Anterior cingulate cortex (tissue), 58 donors: Measurements from ENCODE around the gene CHD2.
"Not testable (repeated sequence)": the region's sequence is repeated elsewhere in the genome, so short reads cannot be mapped to it uniquely, and the experiment has no call there.

Experiments
- DNase-seq, 58 donors: peaks; one replicate each; lab custom pipeline; 2025; lab: John Stamatoyannopoulos, UW

Gene CHD2

DNA sequence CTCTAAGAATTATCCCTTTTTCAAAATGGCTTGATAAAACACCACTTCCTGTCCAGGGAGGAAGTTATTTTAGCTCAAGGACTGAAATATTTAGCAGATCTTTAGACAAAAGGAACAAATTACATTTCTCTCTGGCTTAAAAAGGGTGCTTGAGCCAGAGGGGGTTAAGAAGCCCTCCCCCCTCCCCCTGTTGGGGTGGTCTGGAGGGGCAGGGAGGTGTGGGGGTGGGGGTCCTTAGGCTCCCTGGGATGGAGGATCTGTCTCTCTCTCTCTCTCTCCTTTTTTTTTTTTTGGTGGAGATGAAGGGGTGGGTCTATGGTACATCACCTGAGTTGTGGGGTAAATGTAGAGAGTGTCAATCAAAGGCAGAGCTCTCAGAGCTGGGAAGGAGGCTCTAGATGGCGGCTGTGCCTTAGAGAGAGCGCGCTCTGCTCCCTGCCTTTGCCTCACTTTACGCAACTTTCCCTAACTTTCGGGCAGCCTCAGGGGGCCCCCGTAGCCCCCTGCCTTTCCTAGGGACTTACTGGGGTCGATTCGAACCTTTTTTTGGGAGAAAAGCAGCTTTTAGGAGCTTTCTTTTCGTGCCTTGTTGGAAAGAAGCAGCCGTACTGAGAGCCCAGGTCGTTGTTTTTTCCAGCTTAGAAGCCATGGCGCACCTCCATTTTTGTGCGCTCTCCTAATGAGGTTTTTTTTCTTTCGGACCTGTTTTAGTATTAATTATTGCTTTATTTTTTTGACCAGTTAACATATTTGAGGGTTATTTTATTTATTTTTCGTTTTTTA, at the start of gene CHD2:
Gene CHD2, plus strand, starts transcription at position 377 of the 783 bp plus-strand sequence. CDS start 914 bp downstream, outside the sequence.
- peak in 46 of 58 donors; percentile 14 to 71 (median 43) for DNase-seq

DNA sequence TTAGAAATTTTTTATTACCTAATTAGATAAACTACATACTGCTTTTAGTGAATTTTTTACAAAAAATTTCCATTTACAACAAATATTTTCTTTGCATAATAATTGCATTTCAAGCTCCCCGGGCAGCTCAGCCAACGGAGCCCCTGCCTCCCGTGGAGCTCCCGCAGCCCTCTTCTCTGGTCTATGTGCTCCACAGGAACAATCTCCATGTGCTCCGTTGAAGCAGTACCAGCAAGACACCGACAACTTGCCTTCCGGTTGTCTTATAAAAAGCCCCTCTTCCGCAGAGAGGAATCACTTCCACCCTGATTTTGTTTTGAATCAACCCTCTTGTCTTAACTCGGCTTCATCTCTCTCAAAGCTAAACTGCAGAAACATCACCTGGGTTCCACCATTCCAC, 46.9 kb upstream of the CHD2 start:
- DNase-seq, result no peak

DNA sequence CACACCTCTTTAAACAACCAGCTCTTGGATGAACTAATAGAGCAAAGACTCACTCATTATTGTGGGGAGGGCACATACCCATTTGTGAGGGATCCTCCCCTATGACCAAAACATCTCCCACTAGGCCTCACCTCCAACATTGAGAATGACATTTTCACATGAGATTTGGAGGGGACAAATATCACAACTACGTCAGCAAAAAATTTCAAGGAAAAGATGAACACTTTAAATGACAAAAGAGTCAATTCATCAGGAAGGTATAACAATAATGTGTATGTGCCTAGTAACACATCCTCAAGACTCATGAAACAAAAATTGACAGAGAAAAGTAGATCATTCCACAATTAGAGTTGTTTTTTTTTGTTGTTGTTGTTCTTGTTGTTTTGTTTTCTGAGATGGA, 38.4 kb upstream of the CHD2 start:
- no peak for DNase-seq

DNA sequence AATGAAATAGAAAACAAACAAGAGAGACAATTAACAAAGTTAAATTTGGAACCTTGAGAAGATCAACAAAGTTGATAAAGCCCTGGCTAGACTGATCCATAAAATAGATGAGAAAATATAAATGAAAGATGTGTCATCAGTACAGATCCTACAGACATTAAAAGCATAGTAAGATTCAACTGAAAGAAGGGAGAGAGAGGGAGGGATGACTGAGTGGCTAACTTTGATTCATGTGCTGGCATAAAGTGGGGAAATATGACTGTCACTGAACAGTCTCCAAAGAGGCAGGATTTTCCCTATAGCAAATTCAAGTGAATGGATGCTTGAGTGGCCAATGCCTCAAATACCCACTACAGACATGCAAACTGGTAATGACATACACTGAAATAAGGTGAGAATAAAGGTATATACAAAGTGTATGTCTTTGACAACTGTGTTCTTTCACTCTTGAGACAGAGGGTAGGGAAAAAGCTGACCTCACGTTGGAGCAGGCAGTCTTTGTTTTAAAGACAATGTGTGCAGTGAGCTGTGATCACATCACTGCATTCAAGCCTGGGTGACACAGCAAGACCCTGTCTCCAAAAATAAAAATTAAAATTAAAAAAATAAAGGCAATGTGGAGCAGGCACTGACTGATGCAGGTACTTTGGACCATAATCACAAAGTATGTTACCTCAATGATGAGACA, 35.9 kb upstream of the CHD2 start:
- DNase-seq, result no peak

DNA sequence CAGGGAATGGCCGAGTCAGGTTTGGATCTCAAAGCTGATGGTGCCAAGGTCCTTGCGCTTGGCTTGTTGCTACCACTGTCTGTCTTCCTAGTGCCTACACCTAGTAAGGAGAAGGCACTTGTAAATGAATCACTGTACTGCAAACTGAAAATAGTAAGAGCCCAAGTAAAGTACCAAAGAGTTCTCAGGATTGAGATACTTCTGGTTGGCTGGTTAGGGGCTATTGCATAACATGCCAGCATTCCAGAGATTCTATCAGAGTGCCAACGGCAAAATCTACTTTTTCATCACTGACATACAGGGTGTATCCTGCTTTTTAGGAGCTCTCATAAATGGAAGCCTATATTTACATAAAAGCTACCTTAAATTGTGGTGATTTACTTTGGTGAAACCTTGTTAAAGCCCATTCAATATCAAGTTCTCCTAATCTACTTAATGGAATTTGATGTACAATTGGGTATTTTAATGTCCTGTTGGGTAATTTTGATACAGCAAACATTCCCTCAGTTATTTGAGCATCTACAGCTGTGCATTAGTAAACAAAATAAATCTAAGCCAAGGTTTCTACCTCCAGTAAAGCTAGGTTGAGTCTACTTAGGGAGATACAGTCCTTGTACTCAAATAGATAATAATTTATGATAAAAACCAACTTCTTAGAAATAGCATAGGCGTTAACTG, 30.7 kb upstream of the CHD2 start:
- DNase-seq, result no peak

DNA sequence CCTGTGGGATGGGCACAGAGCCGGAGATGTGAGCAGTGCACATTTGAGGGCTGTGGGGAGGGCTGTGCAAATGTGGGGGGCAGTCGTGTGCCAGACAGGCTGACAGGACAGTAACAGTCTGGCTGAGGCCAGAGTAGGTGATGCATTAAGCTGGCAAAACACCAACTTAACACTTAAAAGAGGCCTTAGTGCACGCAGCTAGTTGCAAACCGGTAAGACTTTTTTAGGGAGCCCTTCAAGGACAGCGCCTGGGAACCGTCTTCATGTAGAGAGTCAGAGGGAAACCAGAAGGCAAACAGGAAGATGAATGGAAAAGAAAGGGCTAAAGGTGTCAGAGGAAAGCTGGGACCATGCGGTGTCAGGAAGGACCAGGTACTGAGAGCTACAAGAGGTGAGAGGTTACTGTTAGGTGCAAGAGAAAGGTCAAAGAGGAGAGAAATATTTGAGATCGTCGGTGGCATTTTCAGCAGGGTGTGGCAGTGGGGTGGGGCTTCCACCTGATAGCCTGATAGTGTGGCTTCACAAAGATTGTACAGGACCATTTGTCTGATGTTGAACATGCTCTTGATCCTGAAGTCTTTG, 30.0 kb upstream of the CHD2 start:
- no peak for DNase-seq

DNA sequence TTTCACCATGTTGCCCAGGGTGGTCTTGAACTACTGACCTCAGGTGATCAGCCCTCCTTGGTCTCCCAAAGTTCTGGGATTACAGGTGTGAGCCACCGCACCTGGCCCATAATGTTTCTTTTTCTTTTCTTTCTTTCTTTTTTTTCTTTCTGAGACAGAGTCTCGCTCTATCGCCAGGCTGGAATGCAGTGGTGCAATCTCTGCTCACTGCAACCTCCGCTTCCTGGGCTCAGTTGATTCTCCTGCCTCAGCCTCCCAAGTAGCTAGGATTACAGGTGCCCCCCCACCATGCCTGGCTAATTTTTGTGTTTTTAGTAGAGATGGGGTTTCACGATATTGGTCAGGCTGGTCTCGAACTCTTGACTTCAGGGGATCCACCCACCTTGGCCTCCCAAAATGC, 27.2 kb upstream of the CHD2 start:
- DNase-seq, result not testable (repeated sequence)

DNA sequence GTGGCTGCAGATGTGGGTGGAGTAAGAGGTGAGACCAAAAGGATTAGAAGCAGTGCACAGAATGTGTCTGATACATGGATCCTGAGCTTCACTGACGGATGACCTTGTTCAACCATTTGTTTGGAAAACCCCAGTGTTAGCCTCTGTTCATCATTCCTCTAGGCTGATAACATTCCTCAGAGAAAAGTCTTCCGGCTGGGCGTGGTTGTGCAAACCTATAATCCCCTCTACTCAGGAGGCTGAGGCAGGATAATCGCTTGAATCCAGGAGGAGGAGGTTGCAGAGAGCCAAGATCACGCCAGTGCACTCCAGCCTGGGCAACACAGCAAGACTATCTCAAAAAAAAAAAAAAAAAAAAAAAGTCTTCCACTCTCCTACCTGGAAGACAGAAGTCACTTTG, 23.1 kb upstream of the CHD2 start:
- DNase-seq, result no peak

DNA sequence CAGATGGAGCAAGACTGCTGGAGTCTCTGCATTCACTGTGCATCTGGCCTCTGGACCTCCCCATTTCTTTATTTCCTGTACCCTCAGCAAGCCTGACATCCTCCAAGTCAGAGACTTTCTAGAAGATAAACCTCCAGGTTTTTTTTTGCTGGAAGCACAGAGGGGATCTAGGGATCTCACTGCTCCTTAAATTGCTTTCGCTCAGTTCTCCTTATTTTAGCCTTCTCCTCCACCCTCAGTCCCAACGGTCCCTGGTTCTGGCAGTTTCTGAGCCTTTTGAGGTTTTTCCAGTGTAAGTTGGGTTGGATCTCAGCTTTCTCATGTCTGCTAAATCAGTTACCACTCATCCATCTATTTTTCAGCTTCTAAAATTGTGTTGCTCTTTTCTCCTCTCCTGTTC, 22.7 kb upstream of the CHD2 start:
- peak in 2 of 58 donors; percentile 4 to 18 for DNase-seq

DNA sequence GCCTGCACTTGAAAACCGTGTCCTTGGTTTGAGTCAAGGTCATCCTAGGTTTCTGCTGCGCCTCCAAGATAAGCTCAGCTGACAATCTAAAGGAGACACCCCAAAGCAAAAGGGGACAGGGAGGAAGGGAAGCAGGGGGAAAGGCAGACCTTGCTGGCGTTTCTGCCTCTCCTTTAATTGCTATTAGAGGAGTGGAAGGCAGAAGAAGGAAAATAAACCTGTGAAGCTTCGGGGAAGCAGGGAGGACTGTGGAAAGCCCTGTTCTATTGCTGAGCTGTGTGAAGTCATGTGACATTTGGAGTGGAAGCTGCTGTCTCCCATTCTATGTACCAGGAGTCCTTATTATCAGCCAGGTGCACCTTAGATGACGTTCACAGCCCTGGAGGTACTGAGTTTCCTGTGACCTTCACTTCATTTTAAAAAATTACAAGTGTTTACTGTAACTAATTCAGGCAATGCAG, 21.5 kb upstream of the CHD2 start:
- no peak for DNase-seq

DNA sequence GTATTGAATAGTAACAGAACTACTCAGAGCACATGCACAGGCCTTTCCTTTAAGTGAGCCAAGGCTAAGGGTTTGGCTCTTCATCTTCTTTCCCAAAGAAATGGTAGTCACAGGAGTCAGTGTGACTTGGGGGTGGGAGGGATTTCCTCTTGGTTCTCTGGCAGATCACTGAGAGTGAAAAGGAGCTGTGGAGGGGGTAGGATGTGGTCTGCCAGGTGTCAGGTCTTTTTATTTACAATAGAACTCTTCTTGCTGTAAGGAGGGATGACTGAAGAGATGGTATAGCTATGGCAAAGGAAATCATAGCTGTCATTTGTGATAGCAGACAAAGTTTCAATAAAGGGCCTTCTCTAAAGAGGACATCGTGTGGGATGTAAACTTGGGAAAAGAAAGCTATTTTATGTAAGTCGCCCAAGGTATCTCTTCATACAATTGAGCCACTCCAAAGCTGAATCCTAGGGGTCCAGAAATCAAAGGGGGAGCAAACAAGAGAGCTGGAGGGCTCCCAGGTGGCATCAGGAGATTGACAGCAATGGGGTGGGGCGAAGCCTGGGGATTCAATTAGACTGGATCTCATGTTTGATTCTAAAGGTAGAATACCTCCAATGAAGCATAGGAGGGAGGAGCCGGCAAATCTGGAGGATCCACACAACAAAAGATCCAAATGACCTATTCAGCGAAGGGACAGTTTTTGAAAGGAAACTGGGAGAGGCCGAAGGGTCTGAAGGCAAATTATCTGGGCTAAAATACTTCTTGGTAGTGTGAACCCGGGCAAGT, 20.0 kb upstream of the CHD2 start:
- no peak for DNase-seq

DNA sequence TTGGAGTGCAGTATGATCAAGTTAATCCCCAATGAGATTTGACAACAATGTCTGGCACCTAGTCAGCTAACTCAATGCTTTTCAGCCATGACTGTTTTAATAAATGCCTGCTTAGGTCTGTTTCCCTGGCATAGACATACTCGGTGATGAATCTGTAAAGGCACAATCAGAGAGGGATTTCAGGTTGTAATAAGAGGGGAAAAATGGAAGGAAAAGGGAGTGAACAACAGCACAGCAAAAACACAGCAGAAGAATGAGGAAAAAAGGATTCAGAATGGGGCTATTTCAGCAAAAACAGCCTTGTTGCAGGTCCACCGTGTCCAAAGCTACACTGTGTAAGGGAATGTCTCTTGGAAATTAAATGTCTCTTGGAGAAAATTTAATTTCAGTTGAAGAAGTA, 19.3 kb upstream of the CHD2 start:
- no peak for DNase-seq

DNA sequence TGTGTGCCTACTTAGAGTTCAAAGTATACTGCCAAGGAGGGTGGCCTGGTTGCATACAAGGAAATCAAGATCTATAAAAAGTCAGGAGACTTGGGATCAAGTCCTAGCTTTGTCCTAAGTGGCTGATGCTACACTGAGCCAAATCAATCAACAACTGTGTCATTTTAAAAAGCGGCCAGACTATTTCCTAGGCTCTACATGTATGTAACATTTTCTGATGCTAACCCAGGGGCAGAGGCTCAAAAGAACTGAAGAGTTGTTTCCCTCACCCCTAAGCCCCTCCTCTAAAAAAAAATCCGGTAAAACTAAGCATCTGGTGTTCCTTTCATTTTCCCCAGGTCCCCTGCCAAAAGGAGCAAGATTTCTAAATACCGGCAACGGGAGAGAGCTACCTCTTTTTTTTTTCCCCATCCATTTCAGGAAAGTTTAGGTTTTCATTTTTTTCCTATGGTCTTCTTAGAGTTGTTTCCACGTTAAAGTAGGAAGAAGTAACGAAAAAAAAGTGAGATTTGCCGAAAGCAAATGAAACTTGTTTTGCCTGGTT, 18.8 kb upstream of the CHD2 start:
- DNase-seq, result no peak

DNA sequence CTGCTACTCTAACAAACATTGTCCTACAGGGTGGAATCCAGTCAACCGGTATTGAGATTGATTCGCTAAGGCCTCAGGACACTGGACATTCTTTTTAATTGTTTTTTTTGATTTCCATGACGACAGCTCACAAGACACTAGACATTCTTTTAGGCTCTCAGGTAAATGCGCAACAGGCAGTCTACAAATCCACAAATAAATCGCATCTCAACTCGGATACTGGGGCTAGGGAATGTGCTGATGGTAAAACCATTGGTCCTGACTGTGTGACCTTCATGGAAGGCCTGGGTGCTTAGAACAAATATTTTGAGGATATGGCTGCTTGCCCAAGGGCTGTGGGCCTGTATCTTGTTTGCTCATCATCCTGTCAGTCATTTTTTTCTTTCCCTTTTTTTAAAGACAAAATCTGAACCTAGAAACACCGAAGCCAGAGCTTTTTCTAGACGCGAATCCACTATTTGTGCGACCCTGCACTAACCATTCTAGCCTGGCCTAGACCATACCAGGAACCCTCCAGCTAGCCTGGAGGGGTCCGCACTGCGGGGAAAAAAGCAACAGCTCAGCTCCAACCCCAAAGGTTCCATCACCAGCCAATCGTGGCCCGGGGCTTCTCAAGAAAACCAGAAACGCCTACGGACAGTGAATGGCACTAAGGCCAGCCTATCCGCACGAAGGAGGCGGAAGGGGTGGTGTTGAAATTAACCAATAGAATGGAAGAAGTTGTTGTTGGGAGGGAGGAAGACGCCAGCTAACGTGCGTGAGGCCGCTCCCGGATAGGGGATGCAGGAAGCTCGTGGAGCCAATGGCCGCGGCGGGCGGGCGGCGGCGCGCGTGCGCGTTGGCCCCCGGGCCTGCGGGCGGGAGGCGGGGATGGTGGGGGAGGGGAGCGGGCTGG, 18.1 kb upstream of the CHD2 start:
- DNase-seq, result peak; percentile 92 to 100 (median 99)

DNA sequence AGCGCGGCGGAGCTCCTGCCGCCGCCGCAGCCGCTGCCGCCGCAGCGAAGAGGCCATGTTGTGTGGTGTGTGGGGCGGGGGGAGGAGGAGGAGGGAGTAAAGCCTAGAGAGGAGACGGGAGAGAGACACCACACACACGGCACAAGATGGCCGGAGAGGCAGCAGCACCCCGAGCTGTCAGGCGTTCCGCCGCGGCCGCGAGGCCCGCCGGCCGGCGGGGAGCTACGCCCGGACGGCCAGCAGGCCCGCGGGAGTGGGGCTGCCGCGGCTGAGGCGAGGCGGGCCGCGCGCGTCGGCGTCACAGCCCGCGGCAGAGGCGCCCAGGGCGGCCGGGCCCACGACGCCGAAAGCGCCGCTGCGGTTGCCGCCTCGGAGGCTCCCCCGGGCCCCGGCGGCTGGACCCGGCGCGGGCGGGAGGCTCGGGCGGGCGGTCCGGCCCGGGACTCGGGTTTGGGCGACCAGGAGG, 17.4 kb upstream of the CHD2 start:
- DNase-seq, result peak in 6 of 58 donors; percentile 38 to 99 (median 98)

DNA sequence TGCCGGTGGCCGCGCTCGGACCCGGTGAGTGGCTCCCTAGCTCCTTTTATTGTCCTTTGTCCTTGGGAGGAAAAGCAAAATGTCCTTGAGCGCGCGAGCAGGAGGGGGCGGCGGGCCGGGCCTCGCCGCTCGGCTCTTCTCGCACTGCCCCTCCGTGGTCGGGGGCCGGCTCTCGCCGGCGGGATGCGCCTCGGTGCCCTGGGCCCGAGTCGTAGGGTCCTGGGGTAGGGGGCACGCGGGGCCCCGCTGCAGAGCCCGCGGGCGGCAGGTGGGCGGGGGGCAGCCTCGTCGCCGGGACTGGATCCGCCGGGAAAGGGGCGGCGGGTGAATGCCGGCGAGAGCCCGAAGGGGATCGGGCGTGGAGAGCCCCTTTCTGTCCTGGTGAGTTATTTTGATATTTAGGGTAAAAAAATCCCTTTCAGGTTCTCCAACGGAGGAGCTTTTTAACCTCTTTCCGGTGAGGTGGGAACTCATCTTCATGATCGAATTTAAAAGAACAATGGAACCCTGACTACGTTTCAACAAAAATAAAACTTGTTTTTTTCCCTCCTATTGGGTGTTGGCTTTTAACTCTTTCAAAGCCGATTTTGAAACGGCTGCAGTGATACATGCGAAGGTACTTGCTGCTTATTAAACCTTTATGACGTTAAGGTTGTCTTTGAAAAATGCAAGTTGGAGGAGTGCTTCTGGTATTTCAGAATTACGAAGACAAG, 16.8 kb upstream of the CHD2 start:
- DNase-seq, result peak in 8 of 58 donors; percentile 8 to 54 (median 50)

DNA sequence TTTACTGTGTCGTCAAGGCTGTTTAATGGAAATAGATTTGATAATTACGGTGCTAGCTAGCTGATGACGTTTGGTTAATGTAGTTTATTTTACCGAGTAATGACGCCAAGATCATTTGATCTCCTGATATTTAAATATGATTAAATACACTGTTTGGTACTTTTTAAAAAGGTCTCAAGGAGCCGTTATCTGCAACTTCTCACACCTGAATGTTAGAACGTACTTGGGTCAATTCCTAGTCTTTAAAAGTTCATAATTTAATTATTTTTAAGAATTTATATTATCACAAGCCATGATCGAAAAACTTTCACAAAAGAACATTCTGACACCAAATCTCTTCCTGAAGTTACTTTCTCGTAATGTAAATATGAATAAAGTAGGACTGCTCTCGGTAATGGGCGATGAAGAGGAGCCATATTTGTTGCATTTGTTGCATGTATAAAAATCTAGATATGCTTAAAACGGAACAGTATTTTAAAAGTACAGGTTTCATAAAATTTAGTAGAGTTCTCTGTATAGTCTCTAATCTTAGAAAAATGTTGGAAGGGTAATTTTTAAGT, 16.2 kb upstream of the CHD2 start:
- no peak for DNase-seq
